GM12878 (cell line): ENCODE measurements around the gene ULBP2.
"Not testable (repeated sequence)": the region's sequence is repeated elsewhere in the genome, so short reads cannot be mapped to it uniquely, and the experiment has no call there.

Experiments
- BRCA1 ChIP-seq: IDR thresholded peaks from 2 replicates; pipeline ENCODE4 v1.6.1; 2011; ENCODE audit warnings: low read depth, low read length, improper control_type of control experiment
- CTCF ChIP-seq, 3 experiments: IDR thresholded peaks in 2 of 3; conservative IDR thresholded peaks in 1 of 3; 2 replicates each; pipeline ENCODE4 v1.5.1; 2011; ENCODE audit warnings: low read depth in 3 of 3, low read length in 3 of 3, mild to moderate bottlenecking in 3 of 3, control low read depth in 2 of 3, moderate library complexity in 2 of 3, inconsistent platforms in 1 of 3, mixed read lengths in 1 of 3; ENCODE audit not compliant: control insufficient read depth in 2 of 3, insufficient read depth in 1 of 3; ENCODE audit errors: extremely low read depth in 1 of 3
- EP300 ChIP-seq, 2 experiments: fragments of 150-350 bp in 1 of 2; IDR thresholded peaks; 2 replicates each; pipeline ENCODE4 v1.6.1; 2011 to 2012; ENCODE audit warnings: low read depth in 2 of 2, low read length in 2 of 2, borderline replicate concordance in 1 of 2, improper control_type of control experiment in 1 of 2, inconsistent platforms in 1 of 2; ENCODE audit not compliant: control insufficient read depth in 1 of 2
- EZH2 ChIP-seq: IDR thresholded peaks from 2 replicates; pipeline ENCODE4 v1.6.1; 2012; ENCODE audit warnings: low read depth, mild to moderate bottlenecking, control low read depth, inconsistent platforms, low read length, borderline replicate concordance; ENCODE audit not compliant: control insufficient read depth
- IRF4 ChIP-seq: IDR thresholded peaks from 2 replicates; pipeline ENCODE4 v1.6.1; 2011; ENCODE audit warnings: low read depth, low read length
- POLR2A ChIP-seq: IDR thresholded peaks from 2 replicates; pipeline ENCODE4 v1.6.1; 2011; ENCODE audit warnings: low read depth, mild to moderate bottlenecking, low read length

DNA sequence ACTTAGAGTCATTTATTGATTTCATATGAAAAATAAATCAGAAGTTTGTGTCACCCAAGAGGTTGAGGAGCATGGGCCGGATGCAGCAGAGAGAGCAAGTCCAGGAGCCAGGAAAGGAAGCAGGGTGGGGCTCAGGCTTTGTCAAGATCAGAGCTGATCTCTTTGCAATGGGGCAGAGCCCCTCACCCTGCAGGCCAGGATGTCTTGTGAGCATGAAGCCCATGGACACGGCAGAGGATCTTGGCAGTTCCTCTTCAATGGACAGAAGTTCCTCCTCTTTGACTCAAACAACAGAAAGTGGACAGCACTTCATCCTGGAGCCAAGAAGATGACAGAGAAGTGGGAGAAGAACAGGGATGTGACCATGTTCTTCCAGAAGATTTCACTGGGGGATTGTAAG is 27.1 kb downstream of the ULBP2 start:
- not testable (repeated sequence) for TF ChIP-seq IRF4; BRCA1; POLR2A; EZH2; CTCF (IDR thresholded peaks at IDR 0.05 in 2 of 3, conservative IDR thresholded peaks at IDR 0.05 in 1 of 3; ENCODE audit: control insufficient read depth in 2 of 3, extremely low read depth in 1 of 3, insufficient read depth in 1 of 3, low read depth in 3 of 3, low read length in 3 of 3); EP300 (IDR thresholded peaks at IDR 0.05; ENCODE audit: borderline replicate concordance in 1 of 2, control insufficient read depth in 1 of 2, low read depth in 2 of 2, low read length in 2 of 2)
